ENCODE data around the gene C2orf78. TPM values are rescaled to one million over a fixed set of nuclear protein-coding genes. Genes with fewer than 3 reads are reported as not detected.

The C2orf78 gene
- total and polyA plus RNA-seq, 10 donors = not detected

- Histone ChIP-seq H3K9me3 (no peaks in the 10 kb centered on the region), H3K4me3 (no peak overlapping the region), H3K27ac (no peak overlapping the region), H3K27me3 (replicated peaks in 1 of 7) (no peaks in the 10 kb centered on the region), H3K36me3 (peaks cover 5 to 98% (median 50%) of the 10 kb centered on the region in 6 donors), H3K4me1 (peaks cover 0 to 8% (median under 1%) of the 10 kb centered on the region in 6 donors)
- TF ChIP-seq CTCF (IDR thresholded peaks at IDR 0.05 in 8 of 11, conservative IDR thresholded peaks at IDR 0.05 in 3 of 11) (no peak), POLR2AphosphoS5 (IDR thresholded peaks at IDR 0.05) (no peak), POLR2A (IDR thresholded peaks at IDR 0.05) (no peak)
- 22 to 32% (median 27%) methylated on average over 2 of the region's 2 CpGs for WGBS, 5 donors
- DNase-seq = no peak
- intact Hi-C loops (cut with DNase I; ENCODE audit: low total_unique reads) = no loop called here
Observed at GRCh38 chr2:73844087-73844486, 60.1 kb downstream of the C2orf78 start.

GRCh38 chr2:73850009-73850408, 66.0 kb downstream of the C2orf78 start:
- H3K4me3 ChIP-seq = no peak overlapping the region
- TF ChIP-seq POLR2A (IDR thresholded peaks at IDR 0.05) (no peak), CTCF (IDR thresholded peaks at IDR 0.05 in 8 of 11, conservative IDR thresholded peaks at IDR 0.05 in 3 of 11) (no peak), POLR2AphosphoS5 (IDR thresholded peaks at IDR 0.05) (no peak)
- 93 to 97% (median 95%) methylated on average over 2 of the region's 2 CpGs for WGBS, 5 donors
- H3K4me1 ChIP-seq = no peaks in the 10 kb centered on the region
- no peaks in the 10 kb centered on the region for H3K27me3 ChIP-seq (replicated peaks in 1 of 7)
- no peaks in the 10 kb centered on the region for H3K9me3 ChIP-seq
- H3K36me3 ChIP-seq = peaks cover 5 to 100% (median 95%) of the 10 kb centered on the region in 6 donors
- intact Hi-C loops (cut with DNase I; ENCODE audit: low total_unique reads) = no loop called here
- H3K27ac ChIP-seq = no peak overlapping the region
- DNase-seq = no peak

GRCh38 chr2:73851274-73851673, 67.3 kb downstream of the C2orf78 start:
- no peak overlapping the region for H3K4me3 ChIP-seq
- no peaks in the 10 kb centered on the region for H3K4me1 ChIP-seq
- no peaks in the 10 kb centered on the region for H3K9me3 ChIP-seq
- intact Hi-C loops (cut with DNase I; ENCODE audit: low total_unique reads) = no loop called here
- no peak overlapping the region for H3K27ac ChIP-seq
- H3K36me3 ChIP-seq = peaks cover 5 to 100% (median 93%) of the 10 kb centered on the region in 6 donors
- no peak for DNase-seq
- WGBS, 5 donors = 70 to 88% (median 83%) methylated on average over 3 of the region's 3 CpGs
- no peaks in the 10 kb centered on the region for H3K27me3 ChIP-seq (replicated peaks in 1 of 7)
- no peak for TF ChIP-seq POLR2AphosphoS5 (IDR thresholded peaks at IDR 0.05)

- H3K27ac ChIP-seq = no peak overlapping the region
- H3K4me1 ChIP-seq = no peaks in the 10 kb centered on the region
- TF ChIP-seq CTCF (IDR thresholded peaks at IDR 0.05 in 8 of 11, conservative IDR thresholded peaks at IDR 0.05 in 3 of 11) (no peak), POLR2A (IDR thresholded peaks at IDR 0.05) (no peak), POLR2AphosphoS5 (IDR thresholded peaks at IDR 0.05) (no peak)
- intact Hi-C loops (cut with DNase I; ENCODE audit: low total_unique reads) = no loop called here
- peaks cover 5 to 100% (median 93%) of the 10 kb centered on the region in 6 donors for H3K36me3 ChIP-seq
- H3K27me3 ChIP-seq (replicated peaks in 1 of 7) = no peaks in the 10 kb centered on the region
- no peak for DNase-seq
- H3K4me3 ChIP-seq = no peak overlapping the region
- no peaks in the 10 kb centered on the region for H3K9me3 ChIP-seq
Observed at GRCh38 chr2:73852020-73852419, 68.0 kb downstream of the C2orf78 start.

GRCh38 chr2:73855526-73855925, 71.5 kb downstream of the C2orf78 start:
- H3K4me3 ChIP-seq = no peak overlapping the region
- 88 to 94% (median 94%) methylated on average over 2 of the region's 2 CpGs for WGBS, 5 donors
- H3K27me3 ChIP-seq (replicated peaks in 1 of 7) = no peaks in the 10 kb centered on the region
- H3K36me3 ChIP-seq = peaks cover 0 to 99% (median 79%) of the 10 kb centered on the region in 6 donors
- DNase-seq = no peak
- no peaks in the 10 kb centered on the region for H3K9me3 ChIP-seq
- TF ChIP-seq POLR2AphosphoS5 (IDR thresholded peaks at IDR 0.05) (no peak), POLR2A (IDR thresholded peaks at IDR 0.05) (no peak), CTCF (IDR thresholded peaks at IDR 0.05 in 8 of 11, conservative IDR thresholded peaks at IDR 0.05 in 3 of 11) (no peak)
- intact Hi-C loops (cut with DNase I; ENCODE audit: low total_unique reads) = no loop called here
- no peaks in the 10 kb centered on the region for H3K4me1 ChIP-seq
- no peak overlapping the region for H3K27ac ChIP-seq
